Brain pericyte (primary cell): ENCODE results near the gene ACP3.
"Not testable (repeated sequence)": the region's sequence is repeated elsewhere in the genome, so short reads cannot be mapped to it uniquely, and the experiment has no call there.

ENCODE experiments used
- DNase-seq: peaks from one replicate; pipeline ENCODE4 v3.0.0-alpha.2; 2012; ENCODE audit warnings: low read depth, low spot score

Gene ACP3

GRCh38 chr3:132317229-132317948 is at the start of gene ACP3:
Gene ACP3 (plus strand): TSS chr3:132317407. CDS start chr3:132317457, 50 bp downstream.
- DNase-seq = no peak

- DNase-seq = no peak
Measured at GRCh38 chr3:132268956-132269355, 48.3 kb upstream of the ACP3 start.

- no peak for DNase-seq
Measured at GRCh38 chr3:132273036-132273435, 44.2 kb upstream of the ACP3 start.

GRCh38 chr3:132276228-132276906 is 40.8 kb upstream of the ACP3 start:
- no peak for DNase-seq

GRCh38 chr3:132279030-132279429 is 38.2 kb upstream of the ACP3 start:
- DNase-seq = no peak

GRCh38 chr3:132283440-132283839 is 33.8 kb upstream of the ACP3 start:
- DNase-seq = no peak

GRCh38 chr3:132283916-132284405 is 33.2 kb upstream of the ACP3 start:
- DNase-seq = no peak

GRCh38 chr3:132284781-132285619 is 32.2 kb upstream of the ACP3 start:
- DNase-seq = no peak

- DNase-seq = no peak
Measured at GRCh38 chr3:132285620-132285945, 31.6 kb upstream of the ACP3 start.

- no peak for DNase-seq
Measured at GRCh38 chr3:132286035-132286434, 31.2 kb upstream of the ACP3 start.

- DNase-seq = no peak
Measured at GRCh38 chr3:132288357-132288756, 28.9 kb upstream of the ACP3 start.

GRCh38 chr3:132289316-132289715 is 27.9 kb upstream of the ACP3 start:
- no peak for DNase-seq

GRCh38 chr3:132290833-132291232 is 26.4 kb upstream of the ACP3 start:
- no peak for DNase-seq

- no peak for DNase-seq
Measured at GRCh38 chr3:132292042-132292441, 25.2 kb upstream of the ACP3 start.

GRCh38 chr3:132293251-132293650 is 24.0 kb upstream of the ACP3 start:
- no peak for DNase-seq

GRCh38 chr3:132294906-132295305 is 22.3 kb upstream of the ACP3 start:
- no peak for DNase-seq

GRCh38 chr3:132303336-132304201 is 13.6 kb upstream of the ACP3 start:
- not testable (repeated sequence) for DNase-seq

- not testable (repeated sequence) for DNase-seq
Measured at GRCh38 chr3:132304351-132304750, 12.9 kb upstream of the ACP3 start.

GRCh38 chr3:132310057-132310456 is 7.2 kb upstream of the ACP3 start:
- DNase-seq = not testable (repeated sequence)

GRCh38 chr3:132311316-132311715 is 5.9 kb upstream of the ACP3 start:
- no peak for DNase-seq

- DNase-seq = no peak
Measured at GRCh38 chr3:132311841-132312240, 5.4 kb upstream of the ACP3 start.
